GM19035 (cell line): ENCODE results near the gene TCFL5.

Source experiments
- ATAC-seq: cut with Tn5 transposase; IDR thresholded peaks from one replicate; pipeline ENCODE4 v1.9.1; 2021; ENCODE audit not compliant: unreplicated experiment

Gene TCFL5

GRCh38 chr20:62815066-62815991 is 46.3 kb downstream of the TCFL5 start:
- ATAC-seq = no peak

GRCh38 chr20:62814709-62815065 is 46.9 kb downstream of the TCFL5 start:
- no peak for ATAC-seq

DNA sequence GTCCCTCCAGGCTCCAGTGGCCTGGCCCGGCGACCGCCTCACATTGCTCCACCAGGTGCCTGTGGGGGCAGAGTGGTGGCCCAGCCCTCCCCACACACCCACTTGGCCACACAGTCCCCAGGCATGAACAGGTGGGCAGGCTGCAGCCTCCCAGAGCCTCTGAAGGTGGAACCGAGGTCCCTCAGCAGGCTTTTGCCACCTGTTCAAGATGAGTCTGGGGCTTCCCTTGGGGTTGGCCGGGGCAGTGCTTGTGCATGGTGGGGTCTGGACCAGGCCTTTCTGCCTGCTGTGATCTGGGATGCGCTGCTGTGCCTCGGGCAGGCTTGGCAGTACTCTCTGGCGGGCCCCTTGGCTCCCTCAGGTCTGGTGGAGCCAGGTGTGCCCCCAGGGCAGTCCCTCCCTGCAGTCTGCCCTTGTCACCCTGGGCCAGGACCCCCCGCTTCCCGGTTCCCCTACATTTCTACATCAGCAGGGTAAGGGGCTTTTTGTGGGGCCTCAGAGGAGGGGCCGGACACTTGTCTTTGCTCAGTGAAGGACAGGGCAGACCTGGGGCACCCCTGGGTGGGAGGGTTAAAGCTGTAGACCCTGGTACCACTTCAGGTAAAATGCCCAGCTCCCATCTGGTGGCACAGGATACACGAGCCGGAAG is 47.4 kb downstream of the TCFL5 start:
- no peak for ATAC-seq

- ATAC-seq = no peak
Observed at GRCh38 chr20:62813588-62813987, 48.0 kb downstream of the TCFL5 start.

DNA sequence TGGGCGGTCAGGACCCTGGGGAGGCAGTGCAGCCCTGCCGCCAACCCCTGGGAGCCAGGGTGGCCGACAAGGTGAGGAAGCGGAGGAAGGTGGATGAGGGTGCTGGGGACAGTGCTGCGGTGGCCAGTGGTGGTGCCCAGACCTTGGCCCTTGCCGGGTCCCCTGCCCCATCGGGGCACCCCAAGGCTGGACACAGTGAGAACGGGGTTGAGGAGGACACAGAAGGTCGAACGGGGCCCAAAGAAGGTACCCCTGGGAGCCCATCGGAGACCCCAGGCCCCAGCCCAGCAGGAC is 48.8 kb downstream of the TCFL5 start:
- ATAC-seq = no peak

DNA sequence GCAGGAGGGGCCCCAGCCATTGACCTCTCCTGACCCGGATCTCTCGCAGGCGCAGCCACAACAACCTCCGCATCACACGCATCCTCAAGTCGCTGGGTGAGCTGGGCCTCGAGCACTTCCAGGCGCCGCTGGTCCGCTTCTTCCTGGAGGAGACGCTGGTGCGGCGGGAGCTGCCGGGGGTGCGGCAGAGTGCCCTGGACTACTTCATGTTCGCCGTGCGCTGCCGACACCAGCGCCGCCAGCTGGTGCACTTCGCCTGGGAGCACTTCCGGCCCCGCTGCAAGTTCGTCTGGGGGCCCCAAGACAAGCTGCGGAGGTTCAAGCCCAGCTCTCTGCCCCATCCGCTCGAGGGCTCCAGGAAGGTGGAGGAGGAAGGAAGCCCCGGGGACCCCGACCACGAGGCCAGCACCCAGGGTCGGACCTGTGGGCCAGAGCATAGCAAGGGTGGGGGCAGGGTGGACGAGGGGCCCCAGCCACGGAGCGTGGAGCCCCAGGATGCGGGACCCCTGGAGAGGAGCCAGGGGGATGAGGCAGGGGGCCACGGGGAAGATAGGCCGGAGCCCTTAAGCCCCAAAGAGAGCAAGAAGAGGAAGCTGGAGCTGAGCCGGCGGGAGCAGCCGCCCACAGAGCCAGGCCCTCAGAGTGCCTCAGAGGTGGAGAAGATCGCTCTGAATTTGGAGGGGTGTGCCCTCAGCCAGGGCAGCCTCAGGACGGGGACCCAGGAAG is 49.3 kb downstream of the TCFL5 start:
- no peak for ATAC-seq

DNA sequence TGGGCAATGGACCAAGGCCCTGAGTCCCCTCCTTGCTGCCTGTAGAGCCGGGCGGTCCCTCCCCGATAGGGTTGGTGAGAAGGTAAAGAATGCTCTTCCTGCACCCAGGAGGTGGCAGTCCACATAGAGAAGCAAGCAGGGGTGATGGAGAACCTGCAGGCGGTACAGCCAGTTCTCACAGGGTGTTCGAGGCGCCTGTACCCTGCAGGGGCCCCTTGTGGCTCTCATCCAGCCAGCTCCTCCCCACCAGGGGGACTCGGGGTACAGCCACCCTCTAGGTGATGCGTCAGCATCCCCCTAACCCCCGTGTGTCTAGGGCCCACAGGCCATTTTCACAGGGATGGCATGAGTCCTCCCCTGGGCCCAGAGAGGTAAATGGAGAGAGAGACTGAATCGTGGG is 49.9 kb downstream of the TCFL5 start:
- no peak for ATAC-seq

GRCh38 chr20:62811320-62811719 is 50.3 kb downstream of the TCFL5 start:
- ATAC-seq = no peak

DNA sequence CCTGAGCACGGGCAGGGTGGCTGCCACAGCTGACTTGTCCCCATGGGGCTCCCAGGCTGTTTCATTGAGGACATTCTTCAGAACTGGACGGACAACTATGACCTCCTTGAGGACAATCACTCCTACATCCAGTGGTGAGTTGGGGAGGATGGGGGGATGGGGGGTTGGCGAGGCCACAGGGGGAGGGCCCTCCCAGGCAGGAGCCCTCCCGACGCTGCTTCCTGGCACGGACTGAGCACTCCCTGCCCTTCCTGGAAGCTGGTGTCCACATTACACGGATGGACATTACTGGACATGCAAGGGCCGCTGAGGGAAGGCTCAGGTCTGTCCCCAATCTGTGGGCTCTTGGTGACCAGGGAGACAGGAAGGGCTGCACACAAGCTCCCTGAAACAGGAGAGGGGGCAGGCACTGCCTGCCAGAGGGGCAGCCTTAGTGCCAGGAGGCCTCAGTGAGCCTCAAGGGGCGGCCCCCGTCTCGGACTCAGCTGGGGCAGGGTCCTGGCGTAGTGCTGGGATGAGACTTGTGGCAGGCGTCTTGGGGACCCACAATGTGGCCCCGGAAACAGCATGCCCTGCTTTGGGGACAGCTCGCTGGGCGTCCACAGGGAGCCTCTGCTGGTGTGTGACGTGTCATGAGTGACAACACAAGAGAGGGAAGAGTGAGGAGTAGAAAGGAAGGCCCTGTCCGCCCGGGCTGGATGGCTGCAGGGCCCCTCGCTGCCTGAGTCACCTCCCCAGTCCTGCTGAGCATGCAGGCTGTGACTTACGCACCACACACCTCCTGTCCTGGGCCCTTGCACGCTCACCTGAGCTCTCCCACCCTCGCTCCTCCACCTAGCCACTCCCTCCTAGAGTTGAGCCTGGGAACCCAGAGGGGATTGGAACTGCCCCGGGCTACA is 51.8 kb downstream of the TCFL5 start:
- no peak for ATAC-seq

DNA sequence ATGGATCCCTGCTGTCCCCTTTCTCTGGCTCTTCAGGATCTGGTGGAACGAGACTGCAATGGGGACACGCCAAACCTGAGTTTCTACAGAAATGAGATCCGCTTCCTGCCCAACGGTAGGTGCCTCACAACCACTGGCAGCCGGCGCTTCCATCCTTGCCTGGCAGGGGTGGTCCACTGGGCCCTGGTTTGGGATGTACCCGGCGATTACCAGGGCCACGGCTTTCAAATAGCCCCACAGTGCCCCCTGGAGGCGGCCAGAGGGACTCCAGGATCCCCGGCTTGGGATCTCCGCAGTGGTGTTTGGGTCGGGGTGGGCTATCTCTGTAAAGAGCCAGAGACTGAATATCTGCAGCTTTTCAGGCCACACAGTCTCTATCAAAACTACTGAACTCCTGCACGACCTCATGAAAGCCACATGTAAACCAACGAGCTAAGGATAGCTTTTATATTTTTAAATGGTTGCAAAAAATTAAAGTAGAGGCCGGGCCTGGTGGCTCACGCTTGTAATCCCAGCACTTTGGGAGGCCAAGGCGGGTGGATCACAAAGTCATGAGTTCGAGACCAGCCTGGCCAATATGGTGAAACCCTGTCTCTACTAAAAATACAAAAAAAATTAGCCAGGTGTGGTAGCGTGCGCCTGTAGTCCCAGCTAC is 53.3 kb downstream of the TCFL5 start:
- ATAC-seq = no peak

DNA sequence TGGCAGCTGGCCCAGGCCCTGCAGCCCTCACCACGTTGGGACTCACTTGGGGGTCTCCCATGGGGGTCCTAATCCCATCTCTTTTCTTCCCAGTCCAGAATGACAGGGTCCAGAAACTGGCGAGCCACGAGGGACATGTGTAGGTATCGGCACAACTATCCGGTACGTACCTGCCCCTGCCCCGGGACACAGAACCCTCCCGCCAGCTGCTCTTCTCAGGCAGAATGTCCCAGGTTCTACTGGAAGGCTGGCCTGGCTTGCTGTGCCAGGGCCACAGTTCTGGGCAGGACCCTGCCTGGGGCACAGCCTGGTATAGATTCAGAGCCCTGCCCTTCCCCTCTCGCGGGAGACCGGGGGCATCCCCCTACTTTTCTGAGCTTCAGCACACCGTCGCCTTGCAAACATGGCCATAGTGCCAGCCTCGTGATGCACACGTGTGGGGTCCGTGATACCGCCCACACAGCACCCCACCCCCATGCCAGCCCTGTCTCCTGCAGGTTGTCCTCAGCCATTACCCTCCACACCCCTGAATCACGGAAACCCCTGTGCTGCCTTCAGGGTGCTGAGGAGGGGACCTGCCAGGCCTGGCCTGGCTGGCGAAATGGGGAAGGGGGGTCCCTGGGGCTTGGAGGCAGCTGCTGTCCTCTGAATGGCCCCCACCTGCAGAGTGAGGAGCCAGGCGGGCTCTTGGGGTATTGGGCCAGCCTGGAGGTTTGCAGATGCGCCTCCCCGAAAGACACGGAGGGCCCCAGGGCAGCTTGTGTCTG is 54.0 kb downstream of the TCFL5 start:
- ATAC-seq = no peak

DNA sequence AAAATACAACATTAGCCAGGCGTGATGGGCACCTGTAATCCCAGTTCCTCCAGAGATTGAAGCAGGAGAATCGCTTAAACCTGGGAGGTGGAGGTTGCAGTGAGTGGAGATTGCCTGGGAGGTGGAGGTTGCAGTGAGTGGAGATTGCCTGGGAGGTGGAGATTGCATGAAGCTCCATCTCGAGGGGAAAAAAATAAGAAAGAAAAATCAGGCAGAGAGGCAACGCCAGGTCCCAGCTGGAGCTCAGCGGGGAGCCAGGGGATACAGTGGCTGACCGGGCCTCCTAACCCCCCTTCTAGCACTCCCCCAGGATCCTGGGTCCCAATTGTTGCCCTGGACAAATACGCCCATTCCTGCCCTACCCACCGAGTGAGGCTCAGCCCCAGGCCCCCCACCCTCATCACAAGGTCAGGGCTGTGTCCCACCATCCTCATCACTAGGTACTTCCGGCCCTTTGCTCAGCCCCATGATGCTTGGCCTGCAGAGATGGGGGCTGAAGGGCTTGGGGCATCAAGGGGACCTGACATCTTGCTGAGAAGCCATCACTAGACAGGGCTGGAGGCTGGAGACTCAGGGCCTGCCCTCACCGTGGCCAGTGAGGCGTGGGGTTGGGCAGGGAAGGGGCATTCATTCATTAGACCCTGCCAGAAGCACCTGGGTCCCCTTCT is 55.1 kb downstream of the TCFL5 start:
- no peak for ATAC-seq

DNA sequence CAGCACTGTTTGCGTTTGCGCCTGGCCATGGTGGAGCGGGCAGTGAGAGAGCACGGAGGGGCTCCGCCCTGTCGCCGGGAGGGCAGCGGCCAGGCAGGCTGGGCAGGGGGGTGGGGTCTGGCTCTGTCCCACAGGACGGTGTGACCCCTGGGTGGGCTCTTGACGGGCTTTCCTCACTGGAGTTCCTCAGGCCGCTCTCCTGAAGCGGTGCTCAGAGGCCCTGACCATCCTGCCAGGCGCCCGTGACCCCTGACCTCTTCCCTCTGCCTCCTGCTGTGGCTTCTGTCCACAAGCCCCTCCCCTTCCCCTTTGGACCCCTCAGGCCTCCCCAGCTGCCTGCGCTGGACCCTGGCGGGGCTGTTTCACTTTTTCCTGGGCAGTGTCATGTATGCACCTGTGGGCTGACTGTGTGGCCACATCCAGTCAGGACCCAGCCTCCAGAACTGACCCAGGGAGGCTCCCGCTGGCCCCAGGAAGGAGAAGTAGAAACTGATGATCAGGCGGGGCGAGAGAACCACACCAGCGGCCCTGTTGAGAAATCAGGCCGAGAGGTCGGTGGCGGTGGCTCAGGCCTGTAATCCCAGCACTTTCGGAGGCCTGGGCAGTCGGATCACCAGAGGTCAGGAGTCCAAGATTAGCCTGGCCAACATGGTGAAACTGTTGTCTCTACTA is 55.8 kb downstream of the TCFL5 start:
- no peak for ATAC-seq

DNA sequence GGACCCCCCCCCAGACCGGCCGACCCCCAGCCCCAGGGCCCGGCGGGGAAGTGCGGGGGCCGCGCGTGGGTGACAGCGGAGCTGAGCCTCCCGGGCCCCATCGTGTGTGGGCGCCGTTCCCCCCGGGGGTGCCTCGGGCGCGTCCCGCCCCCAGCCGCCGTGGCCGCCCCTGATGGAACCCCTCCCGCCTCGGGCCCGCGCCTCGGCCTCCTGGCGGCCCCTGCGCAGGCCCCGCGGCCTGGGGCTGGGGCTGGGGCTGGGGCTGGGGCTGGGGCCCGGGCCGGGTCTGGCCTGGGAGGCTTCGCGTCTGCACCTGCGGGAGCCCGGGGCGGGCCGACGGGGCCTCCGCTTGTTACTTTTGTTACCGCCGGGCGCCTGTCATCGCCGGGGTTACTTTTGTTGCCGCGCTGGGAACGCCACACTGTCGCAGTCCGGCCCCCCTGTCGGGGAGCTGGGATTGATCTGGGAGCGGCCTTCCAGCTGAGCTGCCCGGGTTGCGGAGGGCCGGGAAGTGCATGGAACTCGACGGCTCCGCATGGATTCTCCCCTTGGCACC is 56.4 kb downstream of the TCFL5 start:
- ATAC-seq = peak; percentile 24

DNA sequence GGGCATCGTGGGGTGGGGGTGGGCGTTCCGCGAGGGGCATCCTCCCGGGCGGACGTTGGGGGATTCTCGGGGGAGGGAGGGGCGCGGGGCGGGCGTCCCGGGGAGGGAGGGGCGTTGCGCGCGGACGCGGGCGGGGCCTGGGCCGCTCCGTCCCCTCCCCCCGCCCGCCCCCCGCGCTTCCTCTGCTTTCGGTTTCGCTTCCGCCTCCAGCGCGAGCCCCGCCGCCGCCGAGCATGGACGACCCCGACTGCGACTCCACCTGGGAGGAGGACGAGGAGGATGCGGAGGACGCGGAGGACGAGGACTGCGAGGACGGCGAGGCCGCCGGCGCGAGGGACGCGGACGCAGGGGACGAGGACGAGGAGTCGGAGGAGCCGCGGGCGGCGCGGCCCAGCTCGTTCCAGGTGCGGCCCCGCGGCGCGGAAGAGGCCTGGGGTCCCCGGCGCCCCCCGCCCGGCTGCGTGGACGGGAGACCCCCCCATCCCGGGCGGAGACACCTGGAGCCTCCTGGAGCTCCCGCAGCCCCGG is 56.9 kb downstream of the TCFL5 start, which contains the start of gene OGFR:
TSS of gene OGFR (plus strand) at position 209 of the 528 bp plus-strand sequence. CDS start at position 234, 25 bp downstream.
- peak; percentile 54 for ATAC-seq

DNA sequence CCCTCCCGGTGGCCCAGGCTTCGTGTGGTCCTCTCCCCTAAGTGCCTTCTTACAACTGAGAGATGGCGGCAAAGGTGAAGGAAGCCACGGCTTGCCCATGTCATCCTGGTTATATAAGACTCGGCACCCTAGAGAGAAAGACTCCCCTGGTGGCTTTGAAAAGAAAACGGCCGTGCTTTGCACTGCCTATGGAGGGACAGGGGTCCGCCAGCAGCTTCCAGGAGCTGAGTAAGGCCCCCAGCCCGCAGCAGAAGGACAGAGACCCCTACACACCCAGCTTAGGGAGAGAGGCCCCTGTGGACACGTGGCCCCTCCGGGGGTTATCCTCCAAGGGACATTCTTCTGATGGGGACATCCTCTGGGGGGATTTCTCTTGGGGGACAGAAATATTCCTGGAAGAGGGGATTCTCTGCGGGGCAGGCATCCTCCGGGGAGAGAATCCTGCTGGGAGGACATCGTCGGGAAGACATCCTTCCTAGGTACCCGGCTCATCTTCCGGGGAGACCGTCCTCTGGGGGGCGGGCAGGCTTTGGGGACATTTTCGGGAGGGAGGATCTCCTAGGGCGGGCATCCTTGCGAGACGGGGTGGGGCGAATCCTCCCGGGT is 57.5 kb downstream of the TCFL5 start:
- peak; percentile 8 for ATAC-seq

DNA sequence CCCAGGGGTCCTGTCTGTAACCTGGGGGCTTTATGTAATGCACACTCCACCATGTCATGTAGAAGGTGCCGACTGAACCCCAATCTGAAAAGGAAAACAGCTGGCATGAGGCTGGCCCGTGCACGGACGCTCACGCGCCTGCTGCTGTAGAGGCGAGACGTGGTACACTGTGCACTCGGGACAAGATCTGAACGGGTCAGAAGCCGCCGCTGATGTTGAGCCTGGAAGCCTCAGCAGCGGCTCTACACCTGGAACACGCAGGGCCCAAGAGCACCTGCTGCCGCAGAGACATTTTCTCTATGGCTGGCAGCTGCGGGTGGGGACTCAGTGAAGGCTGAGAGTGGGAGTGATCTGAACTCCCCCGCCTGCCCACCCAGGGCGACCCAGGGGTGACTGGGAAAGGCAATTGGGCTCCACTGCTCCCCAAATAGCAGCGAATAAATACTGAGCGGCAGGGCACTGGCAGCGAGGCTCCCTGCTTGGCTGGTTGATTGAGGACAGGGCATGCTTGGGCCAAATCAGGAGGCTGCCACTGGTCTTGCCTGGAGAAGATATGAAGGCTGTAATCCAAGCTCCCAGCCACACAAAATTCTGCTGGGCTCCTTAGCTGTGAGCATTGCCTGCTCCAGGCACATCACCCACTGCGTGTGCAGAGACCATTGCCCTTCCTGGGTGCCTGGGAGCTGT is 59.5 kb downstream of the TCFL5 start:
- ATAC-seq = no peak
